HG03064 (cell line): ENCODE results near the gene ANGEL1.

Experiments
- ATAC-seq: cut with Tn5 transposase; IDR thresholded peaks from one replicate; pipeline ENCODE4 v1.9.1; 2021; ENCODE audit warnings: low read depth; ENCODE audit not compliant: unreplicated experiment

The ANGEL1 gene

DNA sequence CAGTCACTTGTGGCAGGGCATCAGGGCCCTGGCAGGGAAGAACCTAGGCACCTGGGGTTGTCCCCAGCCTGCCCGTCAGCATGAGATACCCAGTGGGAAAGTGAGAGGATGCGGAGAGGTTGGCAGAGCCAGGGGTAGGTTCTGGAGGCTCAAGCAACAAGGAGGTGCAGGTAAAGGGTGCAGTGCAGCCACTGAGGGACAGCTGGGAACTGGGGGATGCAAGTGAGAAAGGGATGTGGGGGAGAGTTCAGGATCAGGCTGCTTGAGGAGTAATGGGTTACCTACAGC lies 32.7 kb downstream of the ANGEL1 start:
- ATAC-seq, result no peak

- ATAC-seq, result no peak
Measured at GRCh38 chr14:76779221-76780057, 33.2 kb downstream of the ANGEL1 start.

- no peak for ATAC-seq
Measured at GRCh38 chr14:76778546-76779215, 34.0 kb downstream of the ANGEL1 start.

- ATAC-seq, result no peak
Measured at GRCh38 chr14:76777721-76778120, 35.0 kb downstream of the ANGEL1 start.

DNA sequence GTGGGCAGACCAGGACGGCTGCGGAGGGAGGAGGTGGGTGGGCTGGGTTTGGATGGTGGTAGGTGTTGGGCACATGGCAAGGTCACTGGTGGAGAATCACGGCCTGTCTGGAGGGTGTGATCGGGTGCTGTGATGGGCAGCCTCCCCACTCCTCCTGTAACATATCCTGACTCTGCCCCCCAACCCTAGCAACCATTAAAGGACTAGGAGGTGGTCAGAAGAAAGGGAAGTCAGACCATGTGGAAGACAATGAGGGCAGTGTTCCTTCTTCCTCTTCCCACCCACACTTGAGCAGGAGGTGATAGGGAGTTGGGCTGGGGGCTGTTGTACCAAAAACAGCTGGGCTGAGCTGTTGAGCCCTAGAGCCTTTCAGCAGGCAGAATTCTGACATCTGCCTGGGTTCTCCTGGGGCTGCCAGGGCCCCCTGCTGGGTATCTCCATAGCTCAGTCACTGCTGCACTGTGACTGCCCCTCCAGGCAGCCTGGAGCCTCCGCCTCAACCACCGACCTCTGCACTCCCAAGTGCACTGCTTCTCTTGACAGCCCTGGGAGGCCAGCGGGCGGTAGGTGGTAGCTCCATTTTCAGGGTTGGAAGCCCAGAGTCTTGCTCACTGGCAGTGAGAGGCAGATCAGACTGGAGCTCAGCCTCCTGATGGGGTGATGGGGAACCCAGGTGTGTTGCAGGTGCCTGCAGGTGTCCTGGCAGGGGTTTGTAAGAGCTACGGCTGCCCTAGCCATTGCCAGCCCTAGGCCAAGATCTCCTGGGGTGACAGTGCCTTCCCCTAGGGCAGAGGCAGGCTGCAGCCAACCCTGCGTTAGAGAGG lies 36.0 kb downstream of the ANGEL1 start:
- no peak for ATAC-seq

DNA sequence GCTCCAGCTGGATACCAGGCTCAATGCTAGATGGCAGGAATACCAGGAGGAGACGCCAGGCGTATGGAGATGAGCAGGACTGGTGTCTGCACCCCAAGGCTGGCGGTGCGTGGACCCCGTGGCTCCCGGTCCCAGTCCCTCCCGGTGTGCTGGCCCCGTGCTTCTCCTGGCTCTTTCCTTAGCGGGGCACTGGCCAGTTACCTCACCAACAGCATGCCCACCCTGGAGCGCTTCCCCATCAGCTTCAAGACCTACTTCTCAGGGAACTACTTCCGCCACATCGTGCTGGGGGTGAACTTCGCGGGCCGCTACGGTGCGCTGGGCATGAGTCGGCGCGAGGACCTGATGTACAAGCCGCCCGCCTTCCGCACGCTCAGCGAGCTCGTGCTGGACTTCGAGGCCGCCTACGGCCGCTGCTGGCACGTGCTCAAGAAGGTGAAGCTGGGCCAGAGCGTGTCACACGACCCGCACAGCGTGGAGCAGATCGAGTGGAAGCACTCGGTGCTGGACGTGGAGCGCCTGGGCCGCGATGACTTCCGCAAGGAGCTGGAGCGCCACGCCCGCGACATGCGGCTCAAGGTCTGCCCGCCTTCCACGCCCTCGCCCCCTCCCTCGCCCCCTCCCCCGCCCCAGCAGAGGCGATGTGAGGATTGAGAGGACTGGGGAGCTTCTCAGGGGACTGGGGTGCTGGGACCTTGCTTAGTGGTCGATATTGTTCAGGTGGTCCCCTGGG lies 36.8 kb downstream of the ANGEL1 start:
- no peak for ATAC-seq

- no peak for ATAC-seq
Measured at GRCh38 chr14:76774821-76775694, 37.6 kb downstream of the ANGEL1 start.

DNA sequence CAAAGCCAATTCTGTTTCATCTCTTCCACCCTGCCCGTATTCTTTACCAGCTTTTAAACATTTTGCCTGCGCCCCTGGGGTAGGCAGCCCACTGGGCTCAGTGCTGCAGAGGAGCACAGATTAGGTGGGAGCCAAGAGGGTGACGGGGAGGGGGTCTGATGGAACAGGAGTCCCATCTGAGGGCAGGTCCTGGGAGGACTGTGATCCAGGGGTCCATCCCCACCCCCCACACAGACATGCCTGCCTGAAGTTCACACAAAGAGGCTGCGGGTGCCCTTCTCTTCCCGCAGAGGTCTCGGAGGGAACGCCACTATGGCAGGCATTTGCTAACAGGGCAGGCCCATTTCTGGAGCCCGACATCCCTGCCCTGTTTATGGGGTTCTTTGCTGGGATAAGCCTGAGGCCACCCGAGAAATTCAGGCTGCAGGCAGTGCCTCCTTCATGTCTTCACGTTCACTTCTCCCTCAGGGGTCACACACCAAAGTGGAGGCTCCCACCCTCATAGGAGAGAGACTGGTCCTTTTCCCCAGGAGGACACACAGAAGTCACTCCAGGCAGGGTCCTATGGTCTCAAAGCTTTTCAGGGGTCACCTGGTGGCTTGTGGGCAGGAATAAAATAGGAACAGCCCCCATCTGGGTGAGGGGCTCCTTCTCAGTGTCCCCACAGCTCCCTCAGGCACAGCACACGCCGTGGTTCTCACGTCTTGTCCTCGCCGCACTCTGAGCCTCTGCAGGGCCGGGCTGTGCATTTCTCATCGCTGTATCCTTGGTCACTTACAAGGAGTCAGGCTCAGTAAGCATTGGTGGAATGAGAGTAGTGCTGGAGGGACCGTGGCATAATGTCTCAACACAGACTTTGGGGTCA lies 38.5 kb downstream of the ANGEL1 start:
- ATAC-seq, result no peak

DNA sequence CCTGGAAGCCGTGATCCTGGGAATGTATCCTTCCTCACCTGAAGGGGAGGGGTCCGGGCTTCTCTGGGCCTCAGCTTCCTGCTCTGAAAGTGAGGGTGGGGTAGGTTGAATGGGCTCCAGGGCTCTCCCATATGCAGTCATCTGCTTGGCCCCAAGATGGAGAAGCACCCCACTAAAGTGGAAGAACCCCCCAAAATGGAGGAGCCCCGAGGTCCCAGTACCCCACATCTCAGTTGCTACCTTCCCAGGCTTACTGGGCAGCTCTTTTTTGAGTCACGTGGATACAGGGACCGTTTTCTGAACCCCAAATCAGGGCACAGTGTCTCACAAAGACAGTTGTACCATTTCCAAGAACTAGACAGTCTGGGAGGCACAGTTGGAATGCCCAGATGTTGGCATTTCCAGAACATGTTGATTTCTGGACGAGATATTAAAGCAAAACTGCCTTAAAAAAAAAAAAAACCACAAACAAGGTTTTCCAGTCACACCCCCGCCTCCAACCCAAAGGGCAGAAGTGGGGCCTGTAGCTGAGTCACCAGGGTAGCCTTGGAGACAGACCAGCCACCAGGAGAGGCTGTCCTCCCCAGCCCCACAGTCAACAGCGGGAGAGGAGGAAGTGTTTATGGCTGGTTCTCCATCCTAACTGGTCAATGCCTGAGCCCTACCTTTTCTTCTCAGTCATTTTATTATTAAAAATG lies 39.3 kb downstream of the ANGEL1 start:
- ATAC-seq, result no peak

GRCh38 chr14:76772300-76773187 lies 40.1 kb downstream of the ANGEL1 start:
- ATAC-seq, result no peak

DNA sequence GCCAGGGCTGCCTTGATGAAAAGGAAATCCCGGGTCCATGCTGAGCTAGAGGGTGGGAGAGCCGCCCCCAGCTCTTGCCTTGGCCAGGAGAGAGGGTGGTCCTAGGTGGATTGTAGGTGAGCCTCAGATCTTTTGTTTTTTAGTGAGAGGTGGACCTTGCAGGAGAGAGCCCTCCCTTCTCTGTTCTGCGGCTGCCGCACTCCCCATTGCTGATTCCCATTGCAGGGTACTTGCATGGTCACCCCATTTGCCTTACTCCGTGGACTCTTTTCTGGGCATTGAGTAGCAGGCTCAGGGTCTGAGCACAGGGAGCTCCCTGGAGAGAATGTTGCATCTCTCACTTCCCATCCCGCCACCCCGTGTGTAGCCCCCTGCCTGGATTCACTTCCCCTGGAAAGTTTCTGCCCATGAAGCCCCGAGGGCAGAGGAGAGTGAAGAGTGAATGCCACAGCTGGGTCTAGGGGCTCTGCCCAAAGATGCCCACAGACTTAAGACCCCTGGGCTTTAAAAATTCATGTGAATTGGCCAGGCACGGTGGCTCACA lies 41.2 kb downstream of the ANGEL1 start:
- ATAC-seq, result no peak

DNA sequence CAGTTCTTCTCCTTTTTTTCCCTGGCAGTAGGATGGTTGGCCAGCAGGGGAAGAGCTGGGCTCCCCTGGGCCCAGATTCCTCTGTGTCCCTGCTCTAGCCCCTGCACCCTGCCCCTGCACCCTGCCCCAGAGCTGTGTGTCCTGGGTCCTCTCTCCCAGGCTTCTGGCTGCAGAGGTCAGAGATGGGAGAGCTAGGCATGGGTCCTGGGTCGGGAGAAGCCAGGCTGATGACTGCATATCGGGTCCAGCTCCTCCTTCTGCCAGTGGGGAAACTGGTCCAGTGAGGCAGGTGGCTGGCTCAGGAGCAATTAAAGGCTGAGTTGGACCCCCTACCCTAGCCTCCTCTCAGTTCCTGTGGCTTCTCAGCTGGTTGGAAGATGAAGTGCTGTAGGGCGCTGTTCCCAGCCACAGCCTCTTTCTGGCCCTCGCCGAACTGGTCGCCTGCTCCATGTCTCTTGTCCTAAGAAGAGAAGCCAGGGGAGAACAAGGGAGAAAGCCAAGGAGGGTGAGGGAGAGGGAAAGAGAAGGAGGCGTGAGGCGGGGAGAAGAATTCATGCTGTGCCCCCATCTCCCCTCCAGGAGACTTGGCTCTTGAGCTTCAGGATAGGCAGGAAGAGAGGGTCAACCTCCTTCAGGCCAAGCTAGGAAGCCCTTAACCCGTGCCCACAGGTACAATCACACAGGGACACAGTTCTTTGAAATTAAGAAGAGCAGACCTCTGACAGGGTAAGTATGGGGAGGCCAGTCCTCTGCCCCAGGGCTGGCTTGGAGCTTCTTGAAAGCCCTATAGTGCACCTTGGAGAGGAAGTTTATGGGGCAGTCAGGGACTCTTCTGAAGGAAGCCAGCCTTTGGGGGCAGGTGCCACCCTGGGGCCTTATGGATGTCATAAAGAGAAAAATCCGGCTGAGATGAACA lies 41.9 kb downstream of the ANGEL1 start:
- no peak for ATAC-seq

- no peak for ATAC-seq
Measured at GRCh38 chr14:76769636-76770292, 42.9 kb downstream of the ANGEL1 start.

DNA sequence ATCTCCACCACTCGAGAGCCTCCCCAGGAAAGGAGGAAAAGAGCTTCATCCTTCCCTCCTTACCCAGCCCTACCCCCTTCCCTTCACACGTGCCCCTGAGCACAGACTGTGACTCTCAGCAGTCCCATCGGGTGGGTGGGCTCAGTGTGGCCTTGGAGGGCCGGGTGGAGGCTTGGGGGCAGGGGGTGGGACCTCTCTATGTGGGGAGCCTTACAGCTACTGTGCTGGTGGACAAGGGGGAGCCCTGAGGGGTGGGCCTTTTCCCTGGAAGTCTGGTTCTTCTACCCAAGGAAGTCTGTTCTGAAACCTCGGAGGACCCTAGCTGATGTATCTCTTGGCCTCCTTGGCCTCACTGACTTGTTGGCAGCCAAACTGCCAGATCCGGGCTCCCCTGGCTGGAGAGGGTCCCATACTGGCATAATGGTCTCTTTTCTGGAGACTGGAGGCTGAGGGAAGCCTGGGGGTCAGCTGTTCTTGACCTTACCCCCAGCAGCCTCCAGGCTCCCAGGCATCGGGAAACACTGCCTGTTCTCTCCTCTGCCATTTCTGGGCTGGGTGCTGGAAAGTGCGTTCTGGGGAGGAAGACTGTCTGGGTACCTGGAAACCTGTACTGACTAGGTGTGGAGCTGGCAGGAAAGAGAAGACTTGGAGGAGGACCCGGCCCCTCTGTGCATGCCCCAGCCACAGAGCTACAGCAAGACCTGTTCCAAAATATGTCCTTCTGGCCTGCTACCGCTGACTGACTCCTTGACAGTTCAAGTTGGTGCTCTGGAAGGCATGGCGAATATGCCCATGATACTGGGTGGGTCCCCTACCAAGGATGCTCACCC lies 43.8 kb downstream of the ANGEL1 start:
- no peak for ATAC-seq
